ENCODE results near the gene MMD.
"Not testable (repeated sequence)": the region's sequence is repeated elsewhere in the genome, so short reads cannot be mapped to it uniquely, and the experiment has no call there.

Gene MMD, protein sequence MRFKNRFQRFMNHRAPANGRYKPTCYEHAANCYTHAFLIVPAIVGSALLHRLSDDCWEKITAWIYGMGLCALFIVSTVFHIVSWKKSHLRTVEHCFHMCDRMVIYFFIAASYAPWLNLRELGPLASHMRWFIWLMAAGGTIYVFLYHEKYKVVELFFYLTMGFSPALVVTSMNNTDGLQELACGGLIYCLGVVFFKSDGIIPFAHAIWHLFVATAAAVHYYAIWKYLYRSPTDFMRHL

GRCh38 chr17:55421179-55421934 lies at the start of gene MMD:
TSS of gene MMD (minus strand) at chr17:55421835. CDS start at chr17:55421695, 140 bp downstream.
- H3K27ac ChIP-seq = peak within 1 kb of the TSS; percentile 69
- TF ChIP-seq CTCF (IDR thresholded peaks at IDR 0.05) (no peak), ZFX (IDR thresholded peaks at IDR 0.05; ENCODE audit: borderline replicate concordance) (no peak)

GRCh38 chr17:55466671-55467070 lies 45.0 kb upstream of the MMD start:
- TF ChIP-seq CTCF (IDR thresholded peaks at IDR 0.05) (no peak), ZFX (IDR thresholded peaks at IDR 0.05; ENCODE audit: borderline replicate concordance) (no peak)
- H3K27ac ChIP-seq = no peak overlapping the region

DNA sequence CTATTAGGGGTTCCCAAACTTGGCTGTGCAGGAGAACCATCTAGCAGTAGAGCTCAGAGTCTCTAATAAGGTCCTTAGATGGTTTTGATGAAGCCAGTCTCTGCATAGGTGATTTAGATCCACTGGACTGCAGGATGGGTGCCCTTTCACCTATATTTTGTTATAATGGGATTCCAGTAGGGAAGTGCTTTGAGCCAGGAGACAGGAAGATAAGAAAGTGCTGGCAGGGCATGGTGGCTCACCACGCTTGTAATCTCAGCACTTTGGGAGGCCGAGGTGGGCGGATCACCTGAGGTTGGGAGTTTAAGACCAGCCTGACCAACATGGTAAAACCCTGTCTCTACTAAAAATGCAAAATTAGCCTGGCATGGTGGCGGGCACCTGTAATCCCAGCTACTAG lies 44.1 kb upstream of the MMD start:
- not testable (repeated sequence) for H3K27ac ChIP-seq

- H3K27ac ChIP-seq = no peak overlapping the region
- TF ChIP-seq ZFX (IDR thresholded peaks at IDR 0.05; ENCODE audit: borderline replicate concordance) = no peak
- TF ChIP-seq CTCF (IDR thresholded peaks at IDR 0.05) = no peak
Observed at GRCh38 chr17:55463600-55463999, 42.0 kb upstream of the MMD start.

- no peak overlapping the region for H3K27ac ChIP-seq
Observed at GRCh38 chr17:55462711-55463110, 41.1 kb upstream of the MMD start.

DNA sequence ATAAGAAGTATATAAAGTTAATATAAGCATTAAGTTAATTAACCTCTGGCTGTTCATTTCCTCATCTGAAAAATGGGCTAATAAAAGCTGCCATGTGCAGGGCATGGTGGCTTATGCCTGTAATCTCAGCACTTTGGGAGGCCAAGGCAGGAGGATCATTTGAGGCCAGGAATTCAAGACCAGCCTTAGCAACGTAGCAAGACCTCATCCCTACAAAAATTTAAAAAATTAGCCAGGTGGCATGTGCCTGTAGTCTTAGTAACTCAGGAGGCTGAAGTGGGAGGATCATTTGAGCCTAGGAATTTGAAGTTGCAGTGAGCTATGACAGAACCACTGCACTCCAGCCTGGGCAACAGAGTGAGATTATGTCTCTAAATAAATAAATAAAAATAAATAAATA lies 40.6 kb upstream of the MMD start:
- TF ChIP-seq ZFX (IDR thresholded peaks at IDR 0.05; ENCODE audit: borderline replicate concordance) (no peak), CTCF (IDR thresholded peaks at IDR 0.05) (no peak)
- H3K27ac ChIP-seq = no peak overlapping the region

More at GRCh38 chr17:55462711-55463110, 41.1 kb upstream of the MMD start:
- TF ChIP-seq CTCF (IDR thresholded peaks at IDR 0.05) = no peak
- no peak for TF ChIP-seq ZFX (IDR thresholded peaks at IDR 0.05; ENCODE audit: borderline replicate concordance)

DNA sequence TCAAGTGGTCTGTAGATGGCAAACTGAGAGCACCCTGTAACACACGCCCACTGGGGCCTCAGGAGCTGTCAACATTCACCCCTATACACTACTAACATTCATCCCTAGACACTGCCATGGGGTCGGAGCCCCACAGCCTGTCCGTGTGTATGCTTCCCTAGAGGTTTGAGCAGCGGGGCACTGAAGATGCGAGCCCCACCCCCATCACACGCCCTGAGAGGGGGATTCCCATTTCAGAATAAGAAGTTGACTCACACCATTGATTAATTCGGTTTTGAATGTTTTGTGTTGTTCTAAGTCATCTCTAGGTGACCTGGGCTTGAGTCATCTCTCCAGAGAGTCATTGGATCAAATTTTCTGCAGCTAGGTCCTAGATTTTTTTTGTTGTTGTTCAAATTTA lies 37.3 kb upstream of the MMD start:
- H3K27ac ChIP-seq = no peak overlapping the region
- TF ChIP-seq CTCF (IDR thresholded peaks at IDR 0.05) (no peak), ZFX (IDR thresholded peaks at IDR 0.05; ENCODE audit: borderline replicate concordance) (no peak)
